MM.1S (cell line): ENCODE measurements around the gene MXRA7.

ENCODE experiments used
- CTCF ChIP-seq: fragments of 300-600 bp; sonication (generic); IDR thresholded peaks from 2 replicates; pipeline ENCODE4 v1.5.1; 2016; ENCODE audit warnings: antibody characterized with exemption, low read length, mixed read lengths
- EZH2 ChIP-seq: fragments of 300-600 bp; sonication (generic); optimal IDR thresholded peaks from 2 replicates; pipeline ENCODE3; 2017; ENCODE audit warnings: low read depth, mild to moderate bottlenecking, antibody characterized with exemption, low read length, mixed read lengths
- EZH2phosphoT487 ChIP-seq: fragments of 300-600 bp; sonication (generic); IDR thresholded peaks from 2 replicates; pipeline ENCODE4 v1.6.1; 2018; ENCODE audit warnings: antibody characterized with exemption, low read length

GRCh38 chr17:76735586-76736348 is 25.0 kb upstream of the MXRA7 start:
- TF ChIP-seq CTCF (no peak), EZH2 (no peak), EZH2phosphoT487 (no peak)
